ENCODE results near the gene DNASE2.
"Not testable (repeated sequence)": the region's sequence is repeated elsewhere in the genome, so short reads cannot be mapped to it uniquely, and the experiment has no call there.

Gene DNASE2

GRCh38 chr19:12864143-12864542 is 17.1 kb downstream of the DNASE2 start:
- no peak for DNase-seq (ENCODE audit: low read depth)

GRCh38 chr19:12859546-12859945 is 21.7 kb downstream of the DNASE2 start:
- no peak for DNase-seq (ENCODE audit: low read depth)

GRCh38 chr19:12858041-12858928 is 23.0 kb downstream of the DNASE2 start:
- no peak for DNase-seq (ENCODE audit: low read depth)

GRCh38 chr19:12856653-12857052 is 24.6 kb downstream of the DNASE2 start:
- DNase-seq (ENCODE audit: low read depth): no peak

- peak; percentile 78 for DNase-seq (ENCODE audit: low read depth)
Observed at GRCh38 chr19:12847159-12848139, 33.8 kb downstream of the DNASE2 start.

- DNase-seq (ENCODE audit: low read depth): not testable (repeated sequence)
Observed at GRCh38 chr19:12846613-12847012, 34.6 kb downstream of the DNASE2 start.

- no peak for DNase-seq (ENCODE audit: low read depth)
Observed at GRCh38 chr19:12843999-12844732, 37.1 kb downstream of the DNASE2 start.

- no peak for DNase-seq (ENCODE audit: low read depth)
Observed at GRCh38 chr19:12843328-12843727, 37.9 kb downstream of the DNASE2 start.

- DNase-seq (ENCODE audit: low read depth): no peak
Observed at GRCh38 chr19:12842511-12842910, 38.7 kb downstream of the DNASE2 start.

- DNase-seq (ENCODE audit: low read depth): no peak
Observed at GRCh38 chr19:12841094-12841493, 40.2 kb downstream of the DNASE2 start.

- no peak for DNase-seq (ENCODE audit: low read depth)
Observed at GRCh38 chr19:12840091-12841079, 40.9 kb downstream of the DNASE2 start.

- no peak for DNase-seq (ENCODE audit: low read depth)
Observed at GRCh38 chr19:12838886-12839756, 42.1 kb downstream of the DNASE2 start.

GRCh38 chr19:12838182-12838885 is 42.9 kb downstream of the DNASE2 start, which contains the start of gene MAST1:
Gene MAST1 (plus strand): TSS chr19:12838515. CDS start chr19:12838573, 58 bp downstream.
- DNase-seq (ENCODE audit: low read depth): no peak

GRCh38 chr19:12837225-12837624 is 44.0 kb downstream of the DNASE2 start:
- DNase-seq (ENCODE audit: low read depth): no peak

GRCh38 chr19:12836529-12836863 is 44.8 kb downstream of the DNASE2 start:
- no peak for DNase-seq (ENCODE audit: low read depth)

- no peak for DNase-seq (ENCODE audit: low read depth)
Observed at GRCh38 chr19:12834976-12835757, 46.1 kb downstream of the DNASE2 start.

GRCh38 chr19:12834566-12834943 is 46.7 kb downstream of the DNASE2 start, which contains the start of gene RTBDN:
Gene RTBDN (minus strand): TSS chr19:12834579. CDS start chr19:12829979, 4,600 bp downstream.
- DNase-seq (ENCODE audit: low read depth): no peak
